Activated T-cell treated with anti-CD3 and anti-CD28 coated beads, Interleukin-2, amount 50 U/mL, for 1 hour (primary cell): ENCODE measurements around the gene DSCAM.

Experiments
- DNase-seq: peaks from one replicate; pipeline ENCODE4 v3.0.0-alpha.2; 2020

The DSCAM gene

GRCh38 chr21:40704141-40704540 is 142.8 kb downstream of the DSCAM start:
- DNase-seq: no peak

GRCh38 chr21:40699366-40699765 is 147.6 kb downstream of the DSCAM start:
- no peak for DNase-seq

GRCh38 chr21:40696246-40696645 is 150.7 kb downstream of the DSCAM start:
- no peak for DNase-seq

GRCh38 chr21:40689840-40690360 is 157.1 kb downstream of the DSCAM start:
- DNase-seq: no peak

GRCh38 chr21:40689217-40689616 is 157.7 kb downstream of the DSCAM start:
- DNase-seq: no peak

- no peak for DNase-seq
Measured at GRCh38 chr21:40688106-40688864, 158.7 kb downstream of the DSCAM start.

- no peak for DNase-seq
Measured at GRCh38 chr21:40687625-40688024, 159.3 kb downstream of the DSCAM start.

- DNase-seq: no peak
Measured at GRCh38 chr21:40686526-40686925, 160.4 kb downstream of the DSCAM start.

- no peak for DNase-seq
Measured at GRCh38 chr21:40685141-40685540, 161.8 kb downstream of the DSCAM start.

GRCh38 chr21:40684726-40685125 is 162.2 kb downstream of the DSCAM start:
- no peak for DNase-seq

- no peak for DNase-seq
Measured at GRCh38 chr21:40683349-40683748, 163.6 kb downstream of the DSCAM start.

GRCh38 chr21:40681164-40681859 is 165.6 kb downstream of the DSCAM start:
- DNase-seq: no peak

GRCh38 chr21:40680311-40680710 is 166.6 kb downstream of the DSCAM start:
- no peak for DNase-seq

GRCh38 chr21:40678681-40679284 is 168.2 kb downstream of the DSCAM start:
- DNase-seq: no peak

GRCh38 chr21:40675017-40675416 is 171.9 kb downstream of the DSCAM start:
- DNase-seq: no peak

GRCh38 chr21:40672602-40673001 is 174.4 kb downstream of the DSCAM start:
- no peak for DNase-seq

- no peak for DNase-seq
Measured at GRCh38 chr21:40671716-40672115, 175.2 kb downstream of the DSCAM start.

GRCh38 chr21:40668555-40669275 is 178.2 kb downstream of the DSCAM start:
- DNase-seq: no peak

- no peak for DNase-seq
Measured at GRCh38 chr21:40667967-40668366, 179.0 kb downstream of the DSCAM start.

- no peak for DNase-seq
Measured at GRCh38 chr21:40662889-40663288, 184.1 kb downstream of the DSCAM start.

- DNase-seq: no peak
Measured at GRCh38 chr21:40660461-40660860, 186.5 kb downstream of the DSCAM start.

- DNase-seq: no peak
Measured at GRCh38 chr21:40658311-40658710, 188.6 kb downstream of the DSCAM start.

GRCh38 chr21:40652436-40652835 is 194.5 kb downstream of the DSCAM start:
- DNase-seq: no peak
